A549 (cell line): ENCODE results near the gene KIFAP3. TPM values are rescaled to one million over a fixed set of nuclear protein-coding genes. Genes with fewer than 3 reads are reported as not detected.
A peak's percentile ranks its signal among the peaks of the same experiment; 100 is the strongest.

Experiments
- ATAC-seq, 2 experiments: fragments of 200-7000 bp in 1 of 2; fragments of >200 bp in 1 of 2; cut with Nextera tagmentation in 1 of 2; cut with Tn5 transposase in 1 of 2; 3 replicates each; pipeline versions ENCODE4 v1.8.0 to v1.9.1; 2018 to 2020; ENCODE audit warnings: mild to moderate bottlenecking in 1 of 2, moderate library complexity in 1 of 2
- CTCF ChIA-PET: fragments of 300-600 bp; sonication (Branson Sonifier 250); formaldehyde crosslinking; extraction: SDS; loops from one replicate; lab custom pipeline; 2021; ENCODE audit warnings: antibody characterized with exemption, inconsistent platforms; lab: Yijun Ruan, JAX
- POLR2A ChIA-PET: fragments of 350-600 bp; formaldehyde crosslinking; extraction: SDS; loops from one replicate; lab custom pipeline; 2021; ENCODE audit warnings: antibody characterized with exemption, inconsistent platforms; lab: Yijun Ruan, JAX
- DNase-seq, 2 experiments: peaks; one replicate each; pipeline versions ENCODE4 v3.0.0 to v3.0.0-alpha.2; 2011 to 2016; ENCODE audit warnings: low read depth in 1 of 2, low spot score in 1 of 2
- FAIRE-seq: peaks from 2 replicates; lab custom pipeline; 2011; peaks lifted over from hg19 to GRCh38; lab: Jason Lieb, UNC
- H3K27ac ChIP-seq, 2 experiments: fragments of >200 bp; sonication (Bioruptor Twin); formaldehyde crosslinking; 3 replicates each; pipeline ENCODE4 v1.5.1; 2016 to 2017
- H3K4me1 ChIP-seq: fragments of >200 bp; sonication (Bioruptor Twin); formaldehyde crosslinking; 3 replicates; pipeline ENCODE4 v1.6.1; 2016
- H3K4me2 ChIP-seq: fragments of >200 bp; sonication (Bioruptor Twin); formaldehyde crosslinking; 3 replicates; pipeline ENCODE4 v1.6.1; 2016
- H3K4me3 ChIP-seq: fragments of >200 bp; sonication (Bioruptor Twin); formaldehyde crosslinking; 3 replicates; pipeline ENCODE4 v1.5.1; 2016
- H3K9me3 ChIP-seq: fragments of >200 bp; sonication (Bioruptor Twin); formaldehyde crosslinking; 3 replicates; pipeline ENCODE4 v1.6.1; 2016
- ATOH8 ChIP-seq: fragments of 250-450 bp; sonication (Bioruptor Pico); IDR thresholded peaks from 2 replicates; pipeline ENCODE4 v1.5.0; 2020; ENCODE audit warnings: low read depth, mild to moderate bottlenecking, moderate library complexity
- BHLHE40 ChIP-seq: IDR thresholded peaks from 2 replicates; pipeline ENCODE4 v1.6.1; 2012; ENCODE audit warnings: low read depth, low read length, inconsistent platforms
- CBX2 ChIP-seq: fragments of 200-600 bp; sonication (generic); IDR thresholded peaks from 2 replicates; pipeline ENCODE4 v1.6.1; 2016; ENCODE audit warnings: low read depth, mild to moderate bottlenecking, borderline replicate concordance
- CBX8 ChIP-seq: fragments of 200-600 bp; sonication (generic); IDR thresholded peaks from 2 replicates; pipeline ENCODE4 v1.6.1; 2016
- CHD2 ChIP-seq: fragments of 150-350 bp; IDR thresholded peaks from 2 replicates; pipeline ENCODE4 v1.6.1; 2014; ENCODE audit warnings: low read length; ENCODE audit not compliant: partially characterized antibody
- CTCF ChIP-seq: fragments of >200 bp; sonication (Bioruptor Twin); formaldehyde crosslinking; IDR thresholded peaks from 3 replicates; pipeline ENCODE4 v1.5.1; 2016
- E2F6 ChIP-seq: IDR thresholded peaks from 2 replicates; pipeline ENCODE4 v1.6.1; 2012; ENCODE audit warnings: low read depth, borderline replicate concordance
- ESRRA ChIP-seq: fragments of 150-350 bp; IDR thresholded peaks from 2 replicates; pipeline ENCODE4 v1.6.1; 2014; ENCODE audit warnings: mild to moderate bottlenecking, low read length, borderline replicate concordance
- FOXS1 ChIP-seq: fragments of 250-450 bp; sonication (Bioruptor Pico); IDR thresholded peaks from 2 replicates; pipeline ENCODE4 v1.5.0; 2020; ENCODE audit warnings: mild to moderate bottlenecking, moderate library complexity
- GATA3 ChIP-seq: IDR thresholded peaks from 2 replicates; pipeline ENCODE4 v1.6.1; 2012; ENCODE audit warnings: borderline replicate concordance
- HDAC2 ChIP-seq: fragments of 200-600 bp; sonication (generic); IDR thresholded peaks from 2 replicates; pipeline ENCODE4 v1.6.1; 2016
- HES2 ChIP-seq: fragments of >200 bp; sonication (Bioruptor Twin); formaldehyde crosslinking; IDR thresholded peaks from 2 replicates; pipeline ENCODE4 v1.6.1; 2016
- HOXA7 ChIP-seq: fragments of 250-450 bp; sonication (Bioruptor Pico); IDR thresholded peaks from 2 replicates; pipeline ENCODE4 v1.5.0; 2020; ENCODE audit warnings: mild to moderate bottlenecking, moderate library complexity
- HOXB5 ChIP-seq: fragments of 250-450 bp; sonication (Bioruptor Pico); IDR thresholded peaks from 2 replicates; pipeline ENCODE4 v1.5.0; 2020; ENCODE audit warnings: mild to moderate bottlenecking, moderate library complexity
- JUNB ChIP-seq: fragments of >200 bp; sonication (Bioruptor Twin); formaldehyde crosslinking; IDR thresholded peaks from 2 replicates; pipeline ENCODE4 v1.6.1; 2016
- KDM5A ChIP-seq: fragments of 200-600 bp; sonication (generic); IDR thresholded peaks from 2 replicates; pipeline ENCODE4 v1.6.1; 2016; ENCODE audit warnings: antibody characterized with exemption, mild to moderate bottlenecking
- MAX ChIP-seq: IDR thresholded peaks from 2 replicates; pipeline ENCODE4 v1.6.1; 2012
- MYC ChIP-seq: IDR thresholded peaks from 2 replicates; pipeline ENCODE4 v1.6.1; 2012; ENCODE audit warnings: mild to moderate bottlenecking, inconsistent platforms, low read length, improper control_type of control experiment, borderline replicate concordance
- NR3C1 ChIP-seq: fragments of >200 bp; sonication (Bioruptor Twin); formaldehyde crosslinking; IDR thresholded peaks from 3 replicates; pipeline ENCODE4 v1.6.1; 2017
- POLR2AphosphoS2 ChIP-seq: conservative IDR thresholded peaks from 2 replicates; pipeline ENCODE4 v1.6.1; 2012; ENCODE audit warnings: low read length, improper control_type of control experiment, inconsistent platforms
- RCOR1 ChIP-seq: fragments of 150-350 bp; IDR thresholded peaks from 2 replicates; pipeline ENCODE4 v1.6.1; 2014; ENCODE audit warnings: antibody characterized with exemption, low read length, low read depth
- REST ChIP-seq: fragments of 200-600 bp; sonication (generic); IDR thresholded peaks from 2 replicates; pipeline ENCODE4 v1.6.1; 2016; ENCODE audit warnings: antibody characterized with exemption, mild to moderate bottlenecking, moderate library complexity
- TP53 ChIP-seq: fragments of 250-450 bp; sonication (Bioruptor Pico); IDR thresholded peaks from 2 replicates; pipeline ENCODE4 v1.5.0; 2021; ENCODE audit warnings: mild to moderate bottlenecking, moderate library complexity
- USF2 ChIP-seq: fragments of 450-650 bp; IDR thresholded peaks from 2 replicates; pipeline ENCODE4 v1.6.1; 2014; ENCODE audit warnings: antibody characterized with exemption
- ZC3H11A ChIP-seq: fragments of 450-650 bp; IDR thresholded peaks from 2 replicates; pipeline ENCODE4 v1.6.1; 2014; ENCODE audit warnings: antibody characterized with exemption, mild to moderate bottlenecking
- ZFP36 ChIP-seq: fragments of 450-650 bp; IDR thresholded peaks from 2 replicates; pipeline ENCODE4 v1.6.1; 2014; ENCODE audit warnings: borderline replicate concordance; ENCODE audit not compliant: partially characterized antibody
- ZSCAN20 ChIP-seq: fragments of 250-450 bp; sonication (Bioruptor Pico); IDR thresholded peaks from 2 replicates; pipeline ENCODE4 v1.8.0; 2022; ENCODE audit warnings: mild to moderate bottlenecking, moderate library complexity
- WGBS: methylation state at CpG from one replicate; pipeline ENCODE4 v1.1.6; 2017; ENCODE audit errors: missing lambda C conversion rate; 5-methylcytosine and 5-hydroxymethylcytosine counted together
- polyA plus RNA-seq, 4 experiments: library from polyadenylated mRNA; depleted of rRNA in 3 of 4; stranded (reverse); fragments of >200 nt; fragmentation: RNase III in 1 of 4; extraction: RNeasy Plus Mini Kit Qiagen cat#74134 plus additional on column Dnase treatment in 1 of 4; gene quantifications; 2 replicates in 3 of 4; 3 replicates in 1 of 4; pipeline ENCODE4 v1.2.3, GENCODE V29; 2011 to 2017

Gene KIFAP3
- polyA plus RNA-seq, 2 of the 4 experiments (the other 2 are of a cell fraction), result 11.7 to 19.0 TPM

GRCh38 chr1:170027760-170028159, 46.7 kb downstream of the KIFAP3 start:
- no peak overlapping the region for H3K4me2 ChIP-seq
- no peaks in the 10 kb centered on the region for H3K4me1 ChIP-seq
- ChIA-PET POLR2A (no interaction called here), CTCF (no interaction called here)
- FAIRE-seq, result no peak
- ATAC-seq, result no peak
- DNase-seq, result peak in 1 of 2 experiments; percentile 15
- H3K27ac ChIP-seq, result no peak overlapping the region
- peaks cover 16% of the 10 kb centered on the region; the same call in 2 of the 3 replicates for H3K9me3 ChIP-seq
- 36% methylated on average over 3 of the region's 3 CpGs for WGBS
- no peak overlapping the region for H3K4me3 ChIP-seq
- TF ChIP-seq ESRRA (no peak), CHD2 (no peak), KDM5A (no peak), RCOR1 (no peak), POLR2AphosphoS2 (no peak), MAX (no peak), GATA3 (no peak), HOXA7 (CRISPR knock-in tag) (no peak), HOXB5 (CRISPR knock-in tag) (no peak), HES2 (no peak), USF2 (no peak), CBX8 (no peak), CTCF (no peak), JUNB (no peak), HDAC2 (no peak), ATOH8 (CRISPR knock-in tag) (no peak), E2F6 (no peak), FOXS1 (CRISPR knock-in tag) (no peak)

GRCh38 chr1:170020859-170021258, 53.6 kb downstream of the KIFAP3 start:
- Histone ChIP-seq H3K4me3 (no peak overlapping the region), H3K4me2 (no peak overlapping the region), H3K4me1 (no peaks in the 10 kb centered on the region), H3K27ac (no peak overlapping the region), H3K9me3 (no peaks in the 10 kb centered on the region)
- FAIRE-seq (no peak), DNase-seq (no peak), ATAC-seq (no peak)
- CTCF ChIA-PET, result interaction anchor here (1.5 kb wide), 1 partner anchor 10 kb away, joined by 5 read pairs; no protein-coding TSS in a partner anchor
- WGBS, result 69% methylated on average over 2 of the region's 2 CpGs
- POLR2A ChIA-PET, result interaction anchor here (0.7 kb wide), 1 partner anchor 54 kb away, joined by 6 read pairs; the partner anchor contains the start of gene KIFAP3
- TF ChIP-seq BHLHE40, result no peak
- TF ChIP-seq NR3C1, result no peak
- no peak for TF ChIP-seq CTCF
- TF ChIP-seq ATOH8 (CRISPR knock-in tag), result no peak
- TF ChIP-seq ZSCAN20 (CRISPR knock-in tag), result no peak
- TF ChIP-seq ZC3H11A, result no peak
- no peak for TF ChIP-seq CBX2
- no peak for TF ChIP-seq ZFP36
- TF ChIP-seq TP53 (CRISPR knock-in tag), result no peak
- no peak for TF ChIP-seq HOXB5 (CRISPR knock-in tag)
- TF ChIP-seq GATA3, result no peak
- TF ChIP-seq MYC, result no peak
- no peak for TF ChIP-seq REST
